Heart right ventricle (tissue), 16 donors: ENCODE measurements around the gene TM7SF3. TPM values are rescaled to one million over a fixed set of nuclear protein-coding genes. Genes with fewer than 3 reads are reported as not detected.

Source experiments
- ATAC-seq, 8 donors: fragments of 200-7000 bp; cut with Tn5 transposase; one replicate each; pipeline ENCODE4 v1.9.1; 2020; ENCODE audit warnings: mild to moderate bottlenecking in 8 of 8, moderate library complexity in 8 of 8, moderate number of reproducible peaks in 1 of 8
- DNase-seq, 2 donors: peaks; one replicate each; pipeline ENCODE4 v3.0.0-alpha.2; 2020
- H3K27ac ChIP-seq, 10 donors: fragments of 200-600 bp; sonication (generic) in 2 of 10; one replicate each; pipeline versions ENCODE4 v1.5.0 to v1.8.0; 2020 to 2022; ENCODE audit warnings: mild to moderate bottlenecking in 3 of 10
- H3K27me3 ChIP-seq, 7 donors: fragments of 200-600 bp; one replicate each; pipeline ENCODE4 v1.8.0; 2021 to 2022; ENCODE audit warnings: mild to moderate bottlenecking in 2 of 7
- H3K36me3 ChIP-seq, 9 donors: fragments of 200-600 bp; sonication (generic) in 1 of 9; one replicate each; pipeline versions ENCODE4 v1.5.0 to v1.8.0; 2020 to 2022; ENCODE audit warnings: mild to moderate bottlenecking in 2 of 9
- H3K4me1 ChIP-seq, 9 donors: fragments of 200-600 bp; sonication (generic) in 1 of 9; one replicate each; pipeline versions ENCODE4 v1.5.0 to v1.8.0; 2020 to 2022; ENCODE audit warnings: mild to moderate bottlenecking in 4 of 9
- H3K4me3 ChIP-seq, 10 donors: fragments of 200-600 bp; sonication (generic) in 2 of 10; one replicate each; pipeline versions ENCODE4 v1.5.0 to v1.8.0; 2020 to 2022; ENCODE audit warnings: mild to moderate bottlenecking in 7 of 10, moderate library complexity in 2 of 10
- H3K9me3 ChIP-seq, 11 donors: fragments of 200-600 bp in 10 of 11; sonication (generic) in 2 of 11; one replicate each; pipeline versions ENCODE4 v1.5.0 to v1.8.0; 2013 to 2022; ENCODE audit warnings: mild to moderate bottlenecking in 2 of 11, control low read depth in 1 of 11, moderate library complexity in 1 of 11
- CTCF ChIP-seq, 9 donors: fragments of 200-600 bp; sonication (generic) in 2 of 9; IDR thresholded peaks; one replicate each; pipeline versions ENCODE4 v1.5.0 to v1.8.0; 2021 to 2022; ENCODE audit warnings: antibody characterized with exemption in 9 of 9, mild to moderate bottlenecking in 5 of 9, moderate library complexity in 1 of 9
- WGBS, 2 donors: extraction: QIAGEN DNeasy Blood & Tissue Kit; methylation state at CpG; one replicate each; pipeline ENCODE4 v1.1.7; 2013; ENCODE audit warnings: inconsistent platforms in 1 of 2; 5-methylcytosine and 5-hydroxymethylcytosine counted together
- intact Hi-C, 10 donors: fragments of 100-400 bp; cut with DNase I; formaldehyde crosslinking; loops; one replicate each; pipeline versions ENCODE4 v1.11.1 to v1.14.2; 2022
- polyA plus RNA-seq, 2 donors: library from polyadenylated mRNA; stranded (reverse); fragments of 200-250 nt; gene quantifications; one replicate each; pipeline ENCODE4 v1.2.3, GENCODE V29; 2013
- total RNA-seq, 10 donors: library from RNA; stranded (reverse); fragmentation: NEBNext Ultra II Directional in 3 of 10; extraction: Animal tissue kit (Norgen Biotek cat#: 25700) in 3 of 10; gene quantifications; one replicate each; pipeline versions ENCODE4 v1.2.1 to v1.2.4, GENCODE V29; 2021 to 2023
- donor health status: Arrhythmogenic right ventricular cardiomyopathy.
- donor health status: ischemic (EF 13 %, LVEDD 7.1; RV severe dilation, severe dysfunction).
- donor health status: healthy with polysubstance abuse.
- donor health status: DM: no; HTN: yes; CAD: no.
- donor health status: DM: no; HTN: no; CAD: no.
- donor health status: ischemic (EF 25% LVEDD 6.9; RV normal size, moderate dysfunction).
- donor health status: ischemic (EF 25% LVEDD 5.7; RV mildly dilated, moderate dysfunction).
- donor health status: healthy.
- donor health status: DM: yes; HTN: yes; CAD: no.
- donor health status: Ischemic cardiomyopathy.
- donor health status: ischemic (EF 35%, LVEDD 5.7; RV mildly dilated, moderate dysfunction).
- donor health status: nonischemic (EF 11% LVEDD 7.7; RV severe dilation, severe dysfunction).
- donor health status: DM: yes; HTN: yes; CAD: no.
- donor health status: PGD.
- donor health status: ischemic (EF 29% LVEDD 5.4; RV normal size, mild dysfunction).
- donor health status: nonischemic (EF 23%, LVEDD 6.1; RV moderate dilation, normal function).

Gene TM7SF3
- total and polyA plus RNA-seq, 12 donors: 8.6 to 29.3 (median 22.8) TPM

- DNase-seq (no peak), ATAC-seq (no peak)
- Histone ChIP-seq H3K4me1 (peaks cover 0 to 24% (median 8%) of the 10 kb centered on the region in 9 donors), H3K9me3 (no peaks in the 10 kb centered on the region), H3K4me3 (no peak overlapping the region), H3K36me3 (peaks cover 0 to 68% (median 7%) of the 10 kb centered on the region in 9 donors), H3K27ac (no peak overlapping the region), H3K27me3 (no peaks in the 10 kb centered on the region)
- 97 to 99% methylated on average over 2 of the region's 2 CpGs for WGBS, 2 donors
- no peak for TF ChIP-seq CTCF (IDR thresholded peaks at IDR 0.05)
- intact Hi-C loops: no loop called here
Measured at GRCh38 chr12:26982866-26983265, 31.3 kb downstream of the TM7SF3 start.

- ATAC-seq: no peak
- no peaks in the 10 kb centered on the region for H3K9me3 ChIP-seq
- TF ChIP-seq CTCF (IDR thresholded peaks at IDR 0.05): no peak
- peaks cover 0 to 13% (median 4%) of the 10 kb centered on the region in 9 donors for H3K4me1 ChIP-seq
- peaks cover 0 to 93% (median under 1%) of the 10 kb centered on the region in 9 donors for H3K36me3 ChIP-seq
- no peak overlapping the region for H3K27ac ChIP-seq
- no peak overlapping the region for H3K4me3 ChIP-seq
- 66 to 82% methylated on average over 11 of the region's 11 CpGs for whole genome bisulfite sequencing, 2 donors
- H3K27me3 ChIP-seq: no peaks in the 10 kb centered on the region
- intact Hi-C loops: no loop called here
- DNase-seq: no peak
Measured at GRCh38 chr12:26979733-26980132, 34.5 kb downstream of the TM7SF3 start.

GRCh38 chr12:26978801-26979200 is 35.4 kb downstream of the TM7SF3 start:
- intact Hi-C loops: no loop called here
- WGBS, 2 donors: 60 to 78% methylated on average over 1 of the region's 1 CpG
- peaks cover 0 to 93% (median 5%) of the 10 kb centered on the region in 9 donors for H3K36me3 ChIP-seq

GRCh38 chr12:26976687-26977086 is 37.5 kb downstream of the TM7SF3 start:
- intact Hi-C loops: no loop called here
- Histone ChIP-seq H3K4me3 (no peak overlapping the region), H3K27ac (peak overlapping the region in 1 of 10 donors; percentile 24), H3K27me3 (no peaks in the 10 kb centered on the region), H3K36me3 (peaks cover 0 to 93% (median 15%) of the 10 kb centered on the region in 9 donors), H3K9me3 (no peaks in the 10 kb centered on the region), H3K4me1 (peaks cover 0 to 13% (median 4%) of the 10 kb centered on the region in 9 donors)
- TF ChIP-seq CTCF (IDR thresholded peaks at IDR 0.05): no peak
- DNase-seq (no peak), ATAC-seq (peak in 1 of 8 donors; percentile 19)
- 91 to 92% methylated on average over 2 of the region's 2 CpGs for WGBS, 2 donors

More at GRCh38 chr12:26978801-26979200, 35.4 kb downstream of the TM7SF3 start:
- Histone ChIP-seq H3K4me3 (no peak overlapping the region), H3K9me3 (no peaks in the 10 kb centered on the region), H3K4me1 (peaks cover 0 to 13% (median 4%) of the 10 kb centered on the region in 9 donors), H3K27me3 (no peaks in the 10 kb centered on the region), H3K27ac (no peak overlapping the region)
- TF ChIP-seq CTCF (IDR thresholded peaks at IDR 0.05): no peak
- ATAC-seq: no peak
- DNase-seq: no peak
